ENCODE data around the gene ATP6V0D1.

The ATP6V0D1 gene

GRCh38 chr16:67407176-67407787 lies 73.7 kb downstream of the ATP6V0D1 start:
- no peaks in the 10 kb centered on the region for H3K4me1 Mint-ChIP-seq (ENCODE audit: low read depth)
- H3K27me3 Mint-ChIP-seq = no peaks in the 10 kb centered on the region
- no peaks in the 10 kb centered on the region for H3K36me3 Mint-ChIP-seq (ENCODE audit: low read depth)
- no peak overlapping the region for H3K4me3 Mint-ChIP-seq
- H3K27ac Mint-ChIP-seq = no peak overlapping the region
- H3K9me3 Mint-ChIP-seq = no peaks in the 10 kb centered on the region

- Mint-ChIP-seq H3K9me3 (no peaks in the 10 kb centered on the region), H3K27me3 (no peaks in the 10 kb centered on the region), H3K27ac (no peak overlapping the region), H3K36me3 (ENCODE audit: low read depth) (no peaks in the 10 kb centered on the region), H3K4me3 (no peak overlapping the region), H3K4me1 (ENCODE audit: low read depth) (no peaks in the 10 kb centered on the region)
Observed at GRCh38 chr16:67406111-67406971, 74.6 kb downstream of the ATP6V0D1 start.

GRCh38 chr16:67405336-67405735 lies 75.6 kb downstream of the ATP6V0D1 start:
- no peaks in the 10 kb centered on the region for H3K27me3 Mint-ChIP-seq
- no peak overlapping the region for H3K4me3 Mint-ChIP-seq
- H3K4me1 Mint-ChIP-seq (ENCODE audit: low read depth) = no peaks in the 10 kb centered on the region
- no peak overlapping the region for H3K27ac Mint-ChIP-seq
- no peaks in the 10 kb centered on the region for H3K36me3 Mint-ChIP-seq (ENCODE audit: low read depth)
- H3K9me3 Mint-ChIP-seq = no peaks in the 10 kb centered on the region

GRCh38 chr16:67404740-67405226 lies 76.2 kb downstream of the ATP6V0D1 start:
- H3K9me3 Mint-ChIP-seq = no peaks in the 10 kb centered on the region
- no peaks in the 10 kb centered on the region for H3K36me3 Mint-ChIP-seq (ENCODE audit: low read depth)
- H3K27ac Mint-ChIP-seq = no peak overlapping the region
- H3K4me1 Mint-ChIP-seq (ENCODE audit: low read depth) = no peaks in the 10 kb centered on the region
- no peaks in the 10 kb centered on the region for H3K27me3 Mint-ChIP-seq
- H3K4me3 Mint-ChIP-seq = no peak overlapping the region

- H3K4me3 Mint-ChIP-seq = no peak overlapping the region
- no peaks in the 10 kb centered on the region for H3K36me3 Mint-ChIP-seq (ENCODE audit: low read depth)
- no peak overlapping the region for H3K27ac Mint-ChIP-seq
- no peaks in the 10 kb centered on the region for H3K9me3 Mint-ChIP-seq
- H3K27me3 Mint-ChIP-seq = no peaks in the 10 kb centered on the region
- H3K4me1 Mint-ChIP-seq (ENCODE audit: low read depth) = no peaks in the 10 kb centered on the region
Observed at GRCh38 chr16:67403976-67404555, 76.9 kb downstream of the ATP6V0D1 start.

- Mint-ChIP-seq H3K27ac (no peak overlapping the region), H3K27me3 (peaks cover 4% of the 10 kb centered on the region), H3K9me3 (no peaks in the 10 kb centered on the region), H3K4me3 (no peak overlapping the region), H3K36me3 (ENCODE audit: low read depth) (no peaks in the 10 kb centered on the region), H3K4me1 (ENCODE audit: low read depth) (no peaks in the 10 kb centered on the region)
Observed at GRCh38 chr16:67400901-67401300, 80.1 kb downstream of the ATP6V0D1 start.

- H3K4me1 Mint-ChIP-seq (ENCODE audit: low read depth) = peaks cover 4% of the 10 kb centered on the region
- H3K4me3 Mint-ChIP-seq = no peak overlapping the region
- H3K27me3 Mint-ChIP-seq = peaks cover 12% of the 10 kb centered on the region
- H3K36me3 Mint-ChIP-seq (ENCODE audit: low read depth) = no peaks in the 10 kb centered on the region
- H3K9me3 Mint-ChIP-seq = no peaks in the 10 kb centered on the region
- no peak overlapping the region for H3K27ac Mint-ChIP-seq
Observed at GRCh38 chr16:67399749-67400704, 80.9 kb downstream of the ATP6V0D1 start.

- peaks cover 12% of the 10 kb centered on the region for H3K27me3 Mint-ChIP-seq
- H3K36me3 Mint-ChIP-seq (ENCODE audit: low read depth) = no peaks in the 10 kb centered on the region
- no peaks in the 10 kb centered on the region for H3K9me3 Mint-ChIP-seq
- no peak overlapping the region for H3K4me3 Mint-ChIP-seq
- peaks cover 4% of the 10 kb centered on the region for H3K4me1 Mint-ChIP-seq (ENCODE audit: low read depth)
- no peak overlapping the region for H3K27ac Mint-ChIP-seq
Observed at GRCh38 chr16:67399218-67399733, 81.7 kb downstream of the ATP6V0D1 start.

GRCh38 chr16:67398546-67399217 lies 82.3 kb downstream of the ATP6V0D1 start:
- Mint-ChIP-seq H3K4me1 (ENCODE audit: low read depth) (peaks cover 9% of the 10 kb centered on the region), H3K36me3 (ENCODE audit: low read depth) (no peaks in the 10 kb centered on the region), H3K9me3 (no peaks in the 10 kb centered on the region), H3K27ac (no peak overlapping the region), H3K4me3 (no peak overlapping the region), H3K27me3 (peaks cover 18% of the 10 kb centered on the region)

GRCh38 chr16:67397812-67398545 lies 83.0 kb downstream of the ATP6V0D1 start:
- H3K4me3 Mint-ChIP-seq = no peak overlapping the region
- no peak overlapping the region for H3K27ac Mint-ChIP-seq
- peaks cover 9% of the 10 kb centered on the region for H3K4me1 Mint-ChIP-seq (ENCODE audit: low read depth)
- no peaks in the 10 kb centered on the region for H3K36me3 Mint-ChIP-seq (ENCODE audit: low read depth)
- peaks cover 20% of the 10 kb centered on the region for H3K27me3 Mint-ChIP-seq
- no peaks in the 10 kb centered on the region for H3K9me3 Mint-ChIP-seq

- Mint-ChIP-seq H3K27ac (no peak overlapping the region), H3K4me3 (no peak overlapping the region), H3K27me3 (peaks cover 24% of the 10 kb centered on the region), H3K36me3 (ENCODE audit: low read depth) (no peaks in the 10 kb centered on the region), H3K4me1 (ENCODE audit: low read depth) (peaks cover 9% of the 10 kb centered on the region), H3K9me3 (no peaks in the 10 kb centered on the region)
Observed at GRCh38 chr16:67397036-67397801, 83.7 kb downstream of the ATP6V0D1 start.

- Mint-ChIP-seq H3K9me3 (no peaks in the 10 kb centered on the region), H3K27ac (no peak overlapping the region), H3K4me1 (ENCODE audit: low read depth) (peaks cover 9% of the 10 kb centered on the region), H3K27me3 (peaks cover 28% of the 10 kb centered on the region), H3K4me3 (no peak overlapping the region), H3K36me3 (ENCODE audit: low read depth) (no peaks in the 10 kb centered on the region)
Observed at GRCh38 chr16:67396159-67397035, 84.6 kb downstream of the ATP6V0D1 start.

Data from stimulated activated naive CD8-positive, alpha-beta T cell treated with anti-CD3 and anti-CD28 coated beads, Interleukin-15, Interleukin-2, amounts not matched to agents 100 ng/mL and 50 ng/mL, for 24 hours (primary cell).